Neural crest cell (in vitro differentiated cells): Measurements from ENCODE around the gene TTC7B. TPM values are rescaled to one million over a fixed set of nuclear protein-coding genes. Genes with fewer than 3 reads are reported as not detected.
A peak's percentile ranks its signal among the peaks of the same experiment; 100 is the strongest.

Experiments used
- DNase-seq: peaks from one replicate; pipeline ENCODE4 v3.0.0; 2021; ENCODE audit warnings: low read depth, mixed read lengths, low spot score
- H3K27ac Mint-ChIP-seq: one replicate; pipeline ENCODE4 v1.8.0; 2021; ENCODE audit warnings: mild to moderate bottlenecking, mixed read lengths; ENCODE audit not compliant: unreplicated experiment
- H3K27me3 Mint-ChIP-seq: 2 replicates; pipeline ENCODE4 v1.8.0; 2021; ENCODE audit warnings: low read depth, mild to moderate bottlenecking, mixed read lengths
- H3K36me3 Mint-ChIP-seq: 2 replicates; pipeline ENCODE4 v1.8.0; 2021; ENCODE audit warnings: low read depth, mild to moderate bottlenecking, mixed read lengths
- H3K4me1 Mint-ChIP-seq: 2 replicates; pipeline ENCODE4 v1.8.0; 2021; ENCODE audit warnings: mixed read lengths
- H3K4me3 Mint-ChIP-seq: one replicate; pipeline ENCODE4 v1.8.0; 2021; ENCODE audit warnings: mild to moderate bottlenecking, mixed read lengths
- H3K9me3 Mint-ChIP-seq: 2 replicates; pipeline ENCODE4 v1.8.0; 2021; ENCODE audit warnings: mixed read lengths
- total RNA-seq: library from RNA; stranded (reverse); gene quantifications from 2 replicates; pipeline ENCODE4 v1.2.1, GENCODE V29; 2021
- TF ChIP-seq, protein P1 (sequence below): fragments of 200-600 bp; sonication (generic); conservative IDR thresholded peaks from 2 replicates; pipeline ENCODE4 v1.5.0; 2021; ENCODE audit warnings: antibody characterized with exemption, mild to moderate bottlenecking

The TTC7B gene
- total RNA-seq, 1 donor from 2014 or later, result 56.4 TPM

DNA sequence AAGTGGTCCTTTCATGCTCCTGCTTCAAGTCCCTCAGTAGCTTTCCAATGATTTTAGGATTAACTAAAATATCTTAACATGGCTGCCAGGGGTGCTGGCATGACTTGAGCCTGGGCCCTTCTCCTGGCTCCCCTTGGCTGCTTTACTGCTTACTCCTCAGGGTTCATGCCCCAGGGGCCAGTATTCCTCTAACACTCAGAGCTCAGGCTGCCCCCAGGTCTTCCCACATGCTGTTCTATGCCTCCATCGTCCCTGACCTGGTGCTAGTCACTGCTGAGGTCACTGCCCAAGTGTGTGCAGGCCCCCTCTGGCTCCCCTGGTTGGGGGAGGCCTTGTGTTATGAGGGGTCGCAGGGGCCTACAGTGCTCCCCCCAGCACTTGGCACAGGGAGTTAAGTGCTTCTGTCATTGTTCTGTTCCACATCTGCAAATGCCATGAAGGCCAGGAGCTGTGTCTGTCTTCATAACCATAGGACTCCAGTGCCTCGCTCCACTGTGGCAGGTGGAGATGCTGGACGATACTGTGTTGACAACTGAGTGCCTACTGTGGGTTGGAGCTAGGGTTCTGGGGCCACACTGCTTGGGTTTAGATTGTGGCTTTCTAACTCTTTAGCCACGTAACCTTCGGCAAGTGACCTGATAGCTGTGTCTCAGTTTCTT is 228.8 kb downstream of the TTC7B start:
- TF ChIP-seq, protein P1, sequence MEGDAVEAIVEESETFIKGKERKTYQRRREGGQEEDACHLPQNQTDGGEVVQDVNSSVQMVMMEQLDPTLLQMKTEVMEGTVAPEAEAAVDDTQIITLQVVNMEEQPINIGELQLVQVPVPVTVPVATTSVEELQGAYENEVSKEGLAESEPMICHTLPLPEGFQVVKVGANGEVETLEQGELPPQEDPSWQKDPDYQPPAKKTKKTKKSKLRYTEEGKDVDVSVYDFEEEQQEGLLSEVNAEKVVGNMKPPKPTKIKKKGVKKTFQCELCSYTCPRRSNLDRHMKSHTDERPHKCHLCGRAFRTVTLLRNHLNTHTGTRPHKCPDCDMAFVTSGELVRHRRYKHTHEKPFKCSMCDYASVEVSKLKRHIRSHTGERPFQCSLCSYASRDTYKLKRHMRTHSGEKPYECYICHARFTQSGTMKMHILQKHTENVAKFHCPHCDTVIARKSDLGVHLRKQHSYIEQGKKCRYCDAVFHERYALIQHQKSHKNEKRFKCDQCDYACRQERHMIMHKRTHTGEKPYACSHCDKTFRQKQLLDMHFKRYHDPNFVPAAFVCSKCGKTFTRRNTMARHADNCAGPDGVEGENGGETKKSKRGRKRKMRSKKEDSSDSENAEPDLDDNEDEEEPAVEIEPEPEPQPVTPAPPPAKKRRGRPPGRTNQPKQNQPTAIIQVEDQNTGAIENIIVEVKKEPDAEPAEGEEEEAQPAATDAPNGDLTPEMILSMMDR, result no peak
- H3K27me3 Mint-ChIP-seq, result no peaks in the 10 kb centered on the region
- no peaks in the 10 kb centered on the region for H3K9me3 Mint-ChIP-seq
- no peak for DNase-seq
- peaks cover 6% of the 10 kb centered on the region for H3K4me1 Mint-ChIP-seq
- H3K36me3 Mint-ChIP-seq, result peaks cover 5% of the 10 kb centered on the region
- peak overlapping the region; percentile 19 for H3K27ac Mint-ChIP-seq
- H3K4me3 Mint-ChIP-seq, result no peak overlapping the region

DNA sequence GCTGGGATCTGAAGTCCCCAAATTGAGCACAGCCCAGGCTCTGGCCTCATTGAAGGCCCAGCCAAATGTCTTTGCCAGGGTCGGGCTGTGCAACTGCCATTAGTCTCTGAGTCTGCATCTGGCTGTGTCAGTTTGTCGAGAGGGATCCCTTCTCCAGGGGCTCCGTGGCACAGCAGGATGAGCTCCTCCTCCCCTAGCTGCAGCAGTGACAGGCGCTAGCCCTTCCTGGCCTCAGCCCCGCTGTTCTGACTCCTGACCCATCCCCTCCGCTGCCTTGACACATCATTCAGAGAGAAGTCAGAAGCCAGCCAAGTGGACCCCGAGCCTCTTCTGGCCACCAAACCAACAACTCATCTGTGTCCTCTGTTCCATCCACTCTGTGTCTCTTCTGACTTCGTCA is 231.1 kb downstream of the TTC7B start:
- H3K4me3 Mint-ChIP-seq, result no peak overlapping the region
- H3K9me3 Mint-ChIP-seq, result no peaks in the 10 kb centered on the region
- H3K27me3 Mint-ChIP-seq, result no peaks in the 10 kb centered on the region
- peaks cover 5% of the 10 kb centered on the region for H3K36me3 Mint-ChIP-seq
- TF ChIP-seq, protein P1, result no peak
- no peak for DNase-seq
- peaks cover 10% of the 10 kb centered on the region for H3K4me1 Mint-ChIP-seq
- H3K27ac Mint-ChIP-seq, result no peak overlapping the region

DNA sequence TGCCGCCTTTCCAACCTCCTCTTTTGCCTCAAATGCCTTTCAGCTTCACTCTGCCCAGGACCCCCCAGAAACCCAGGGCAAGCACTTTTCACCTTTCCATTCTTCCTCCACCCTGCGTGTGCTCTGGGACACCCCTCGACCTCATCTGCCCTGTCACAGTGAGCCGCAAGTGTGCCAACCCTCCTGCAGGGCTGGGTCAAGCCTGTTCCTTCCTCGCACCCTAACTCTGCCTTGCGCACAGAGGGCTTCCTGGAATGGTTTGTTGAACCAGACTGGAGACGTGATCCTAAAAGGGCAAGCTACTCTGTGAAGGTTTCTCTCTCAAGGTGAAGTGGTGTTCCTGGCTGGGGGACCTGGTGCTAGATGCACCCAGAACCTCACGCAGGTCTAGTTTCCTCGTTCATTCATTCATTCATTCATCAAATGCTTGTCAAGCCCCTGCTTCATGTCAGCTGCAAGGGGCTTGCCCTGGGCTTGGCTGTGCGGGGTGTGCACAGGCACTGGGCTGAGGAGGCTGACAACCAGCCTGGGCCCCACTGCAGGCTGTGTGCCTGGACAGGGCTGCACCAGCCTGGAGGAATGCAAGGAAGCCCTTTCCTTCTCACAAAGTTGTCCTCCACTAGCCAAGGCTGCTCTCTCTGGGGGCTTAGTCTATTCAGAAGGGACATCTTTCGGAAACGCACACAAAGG is 232.2 kb downstream of the TTC7B start:
- Mint-ChIP-seq H3K9me3 (no peaks in the 10 kb centered on the region), H3K27ac (peak overlapping the region; percentile 59), H3K4me1 (peaks cover 10% of the 10 kb centered on the region), H3K36me3 (peaks cover 5% of the 10 kb centered on the region), H3K4me3 (no peak overlapping the region), H3K27me3 (no peaks in the 10 kb centered on the region)
- TF ChIP-seq, protein P1, result no peak
- DNase-seq, result no peak

DNA sequence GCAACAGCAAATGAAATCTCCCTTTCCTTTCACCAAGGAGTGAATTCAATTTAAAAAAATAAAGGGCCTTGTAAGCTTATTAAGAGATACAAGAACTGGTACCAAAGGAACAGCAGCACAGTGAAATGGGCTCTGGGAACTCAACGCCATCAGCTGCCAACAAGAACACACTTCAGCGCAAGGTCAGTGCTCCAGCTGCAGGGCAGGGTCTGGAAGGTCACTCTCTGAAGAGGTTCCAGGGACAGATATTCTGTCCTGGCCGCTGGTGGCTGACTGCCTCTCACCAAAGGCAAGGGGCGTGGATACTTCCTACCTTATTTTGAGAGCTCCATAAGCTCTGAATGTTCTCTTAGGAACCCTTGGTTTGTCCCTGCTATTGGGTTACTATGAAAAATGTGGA is 232.8 kb downstream of the TTC7B start:
- Mint-ChIP-seq H3K36me3 (peaks cover 5% of the 10 kb centered on the region), H3K9me3 (no peaks in the 10 kb centered on the region), H3K4me3 (no peak overlapping the region), H3K4me1 (peaks cover 10% of the 10 kb centered on the region), H3K27me3 (no peaks in the 10 kb centered on the region), H3K27ac (no peak overlapping the region)
- TF ChIP-seq, protein P1, result no peak
- no peak for DNase-seq

DNA sequence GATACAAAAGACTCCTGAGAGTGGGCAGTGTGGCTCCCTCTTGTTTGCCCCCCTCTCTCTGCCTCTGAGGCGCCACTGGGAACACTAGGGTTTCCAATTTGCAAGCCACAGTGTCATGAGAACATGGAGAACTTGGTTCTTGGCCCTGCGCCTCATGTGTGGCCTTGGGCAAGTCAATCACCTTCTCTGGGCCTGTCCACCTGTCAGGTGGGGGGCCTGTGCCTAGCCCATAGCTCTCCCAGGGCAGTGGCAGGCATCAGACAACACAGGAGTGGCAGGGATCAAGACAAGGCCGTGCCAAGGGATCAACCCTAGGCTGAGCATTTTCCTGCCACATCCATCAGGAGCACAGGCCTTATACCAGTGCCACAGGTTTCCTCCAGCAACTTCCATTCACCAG is 234.1 kb downstream of the TTC7B start:
- Mint-ChIP-seq H3K4me3 (no peak overlapping the region), H3K4me1 (peaks cover 10% of the 10 kb centered on the region), H3K27me3 (no peaks in the 10 kb centered on the region), H3K36me3 (peaks cover 5% of the 10 kb centered on the region), H3K9me3 (no peaks in the 10 kb centered on the region), H3K27ac (no peak overlapping the region)
- TF ChIP-seq, protein P1, result no peak
- no peak for DNase-seq
